Astrocyte (in vitro differentiated cells and primary cell): ENCODE results near the gene EDEM3.

Source experiments
- EZH2 ChIP-seq: IDR thresholded peaks from 2 replicates; pipeline ENCODE4 v1.6.1; 2012; ENCODE audit warnings: mild to moderate bottlenecking, low read length, inconsistent platforms; ENCODE audit not compliant: insufficient read depth
- TF ChIP-seq, protein P1 (sequence below): IDR thresholded peaks from 2 replicates; pipeline ENCODE4 v1.5.1; 2011; ENCODE audit warnings: low read depth, mild to moderate bottlenecking, inconsistent platforms, low read length, moderate library complexity; ENCODE audit not compliant: insufficient read depth

DNA sequence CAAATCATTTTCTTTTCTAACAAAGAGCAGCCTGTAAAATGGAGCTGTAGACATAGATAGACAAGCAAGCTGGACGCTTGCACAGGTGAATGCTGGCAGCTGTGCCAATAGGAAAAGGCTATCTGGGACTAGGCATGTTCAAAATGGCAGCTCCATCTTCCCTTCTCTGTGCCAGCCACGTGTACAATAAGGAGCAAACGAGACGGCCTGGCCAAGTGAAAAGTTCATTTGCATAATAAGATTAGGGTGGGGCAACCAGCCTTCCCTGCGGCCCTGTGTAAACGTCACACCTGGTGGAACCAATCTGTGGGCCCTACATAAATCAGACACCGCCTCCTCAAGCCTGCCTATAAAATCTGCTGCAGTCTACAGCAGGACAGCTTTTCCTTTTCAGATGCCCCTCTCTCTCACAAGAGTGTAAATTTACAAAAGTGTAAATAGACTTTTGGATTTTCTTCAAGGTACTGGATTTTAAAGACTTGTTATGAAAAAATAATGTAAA is 16.6 kb upstream of the EDEM3 start:
- TF ChIP-seq, protein P1, sequence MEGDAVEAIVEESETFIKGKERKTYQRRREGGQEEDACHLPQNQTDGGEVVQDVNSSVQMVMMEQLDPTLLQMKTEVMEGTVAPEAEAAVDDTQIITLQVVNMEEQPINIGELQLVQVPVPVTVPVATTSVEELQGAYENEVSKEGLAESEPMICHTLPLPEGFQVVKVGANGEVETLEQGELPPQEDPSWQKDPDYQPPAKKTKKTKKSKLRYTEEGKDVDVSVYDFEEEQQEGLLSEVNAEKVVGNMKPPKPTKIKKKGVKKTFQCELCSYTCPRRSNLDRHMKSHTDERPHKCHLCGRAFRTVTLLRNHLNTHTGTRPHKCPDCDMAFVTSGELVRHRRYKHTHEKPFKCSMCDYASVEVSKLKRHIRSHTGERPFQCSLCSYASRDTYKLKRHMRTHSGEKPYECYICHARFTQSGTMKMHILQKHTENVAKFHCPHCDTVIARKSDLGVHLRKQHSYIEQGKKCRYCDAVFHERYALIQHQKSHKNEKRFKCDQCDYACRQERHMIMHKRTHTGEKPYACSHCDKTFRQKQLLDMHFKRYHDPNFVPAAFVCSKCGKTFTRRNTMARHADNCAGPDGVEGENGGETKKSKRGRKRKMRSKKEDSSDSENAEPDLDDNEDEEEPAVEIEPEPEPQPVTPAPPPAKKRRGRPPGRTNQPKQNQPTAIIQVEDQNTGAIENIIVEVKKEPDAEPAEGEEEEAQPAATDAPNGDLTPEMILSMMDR: no peak
- no peak for TF ChIP-seq EZH2
